Right lobe of liver (tissue), 4 donors: Measurements from ENCODE around the gene CDC73.

Source experiments
- POLR2A ChIP-seq: fragments of 450-650 bp; IDR thresholded peaks from one replicate; pipeline ENCODE4 v1.6.1; 2017; ENCODE audit warnings: antibody characterized with exemption, mild to moderate bottlenecking
- TF ChIP-seq, protein P1 (sequence below), 4 donors: fragments of 200-600 bp in 3 of 4; fragments of 450-650 bp in 1 of 4; IDR thresholded peaks; one replicate each; pipeline versions ENCODE4 v1.5.1 to v1.8.0; 2016 to 2022; ENCODE audit warnings: antibody characterized with exemption in 4 of 4, mild to moderate bottlenecking in 2 of 4
- donor health status: DM: no; HTN: no; CAD: no.
- donor health status: DM: no; HTN: no; CAD: no.
- donor health status: DM: no; HTN: yes; CAD: no.

DNA sequence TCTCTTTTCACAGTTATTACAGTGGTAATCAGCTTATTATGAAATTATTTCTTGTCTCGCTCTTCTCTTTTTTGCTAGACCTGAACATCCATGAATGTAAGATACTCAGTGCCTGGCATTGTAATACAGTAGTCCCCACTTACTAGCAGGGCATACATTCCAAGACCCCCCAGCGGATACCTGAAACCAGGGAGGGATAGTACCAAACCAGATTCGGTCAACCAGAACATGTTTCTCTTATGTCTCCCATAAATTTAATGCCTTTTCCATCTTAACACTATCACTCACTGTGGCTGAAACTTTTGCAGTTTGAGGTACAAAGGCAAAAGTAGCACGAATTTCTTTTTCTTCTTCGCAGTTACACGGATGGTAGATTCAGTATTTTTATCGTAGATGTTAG, 89.2 kb downstream of the CDC73 start:
- TF ChIP-seq, protein P1, sequence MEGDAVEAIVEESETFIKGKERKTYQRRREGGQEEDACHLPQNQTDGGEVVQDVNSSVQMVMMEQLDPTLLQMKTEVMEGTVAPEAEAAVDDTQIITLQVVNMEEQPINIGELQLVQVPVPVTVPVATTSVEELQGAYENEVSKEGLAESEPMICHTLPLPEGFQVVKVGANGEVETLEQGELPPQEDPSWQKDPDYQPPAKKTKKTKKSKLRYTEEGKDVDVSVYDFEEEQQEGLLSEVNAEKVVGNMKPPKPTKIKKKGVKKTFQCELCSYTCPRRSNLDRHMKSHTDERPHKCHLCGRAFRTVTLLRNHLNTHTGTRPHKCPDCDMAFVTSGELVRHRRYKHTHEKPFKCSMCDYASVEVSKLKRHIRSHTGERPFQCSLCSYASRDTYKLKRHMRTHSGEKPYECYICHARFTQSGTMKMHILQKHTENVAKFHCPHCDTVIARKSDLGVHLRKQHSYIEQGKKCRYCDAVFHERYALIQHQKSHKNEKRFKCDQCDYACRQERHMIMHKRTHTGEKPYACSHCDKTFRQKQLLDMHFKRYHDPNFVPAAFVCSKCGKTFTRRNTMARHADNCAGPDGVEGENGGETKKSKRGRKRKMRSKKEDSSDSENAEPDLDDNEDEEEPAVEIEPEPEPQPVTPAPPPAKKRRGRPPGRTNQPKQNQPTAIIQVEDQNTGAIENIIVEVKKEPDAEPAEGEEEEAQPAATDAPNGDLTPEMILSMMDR (IDR thresholded peaks at IDR 0.05), result no peak
- TF ChIP-seq POLR2A, result no peak
